GM19395 (cell line): ENCODE results near the gene BCAS4.
"Not testable (repeated sequence)": the region's sequence is repeated elsewhere in the genome, so short reads cannot be mapped to it uniquely, and the experiment has no call there.

Experiments
- ATAC-seq: cut with Tn5 transposase; IDR thresholded peaks from one replicate; pipeline ENCODE4 v1.9.1; 2021; ENCODE audit warnings: mild to moderate bottlenecking, moderate library complexity; ENCODE audit not compliant: unreplicated experiment

The BCAS4 gene

GRCh38 chr20:50874111-50874757, 79.4 kb downstream of the BCAS4 start:
- ATAC-seq: no peak

- no peak for ATAC-seq
These were observed 80.2 kb downstream of the BCAS4 start for GRCh38 chr20:50874758-50875665.

DNA sequence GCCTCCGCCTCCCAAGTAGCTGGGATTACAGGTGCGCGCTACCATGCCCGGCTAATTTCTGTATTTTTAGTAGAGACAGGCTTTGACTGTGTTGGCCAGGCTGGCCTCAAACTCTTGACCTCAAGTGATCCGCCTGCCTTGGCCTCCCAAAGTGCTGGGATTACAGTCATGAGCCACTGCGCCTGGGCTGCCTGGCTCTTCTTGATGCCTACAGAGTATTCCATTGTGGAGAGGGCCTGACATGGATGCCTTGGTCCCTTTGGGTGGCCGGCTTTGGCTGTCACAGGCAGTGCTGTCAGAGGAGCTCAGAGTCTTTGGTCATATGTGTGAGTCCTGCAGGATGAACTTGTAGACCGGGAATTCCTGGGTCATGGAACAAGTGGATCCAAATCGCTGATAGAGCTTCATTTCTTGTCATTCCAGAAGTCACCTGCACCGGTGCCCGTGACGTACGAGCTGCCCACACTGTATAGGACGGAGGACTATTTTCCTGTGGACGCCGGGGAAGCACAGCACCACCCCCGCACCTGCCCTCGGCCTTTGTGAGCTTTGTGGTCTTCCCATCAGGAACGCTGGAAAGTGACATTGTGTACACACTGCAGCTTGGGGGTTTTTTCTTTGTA, 81.3 kb downstream of the BCAS4 start:
- no peak for ATAC-seq

- ATAC-seq: no peak
These were observed 82.0 kb downstream of the BCAS4 start for GRCh38 chr20:50876816-50877215.

DNA sequence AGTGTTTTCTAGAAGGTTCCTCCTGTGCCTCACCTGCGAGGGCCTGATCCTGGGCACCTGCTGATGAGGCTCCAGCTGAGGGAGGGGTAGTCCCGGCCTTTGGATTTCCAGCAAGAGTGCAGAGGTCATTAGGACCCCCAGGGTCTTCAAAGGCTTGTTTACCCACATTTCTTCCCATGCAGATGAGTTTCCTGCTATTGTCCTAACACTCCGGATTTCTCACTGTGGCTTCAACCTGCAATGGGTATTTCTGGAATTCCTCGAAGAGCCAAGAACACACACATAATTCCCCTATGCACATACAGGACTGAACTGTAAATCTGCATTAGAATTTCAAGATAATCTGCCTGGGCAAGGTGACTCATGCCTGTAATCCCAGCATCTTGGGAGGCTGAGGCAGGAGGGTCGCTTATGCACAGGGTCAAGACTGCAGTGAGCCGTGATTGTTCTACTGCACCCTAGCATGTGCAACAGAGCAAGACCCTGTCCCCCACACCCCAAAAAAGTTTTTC, 82.4 kb downstream of the BCAS4 start:
- no peak for ATAC-seq

DNA sequence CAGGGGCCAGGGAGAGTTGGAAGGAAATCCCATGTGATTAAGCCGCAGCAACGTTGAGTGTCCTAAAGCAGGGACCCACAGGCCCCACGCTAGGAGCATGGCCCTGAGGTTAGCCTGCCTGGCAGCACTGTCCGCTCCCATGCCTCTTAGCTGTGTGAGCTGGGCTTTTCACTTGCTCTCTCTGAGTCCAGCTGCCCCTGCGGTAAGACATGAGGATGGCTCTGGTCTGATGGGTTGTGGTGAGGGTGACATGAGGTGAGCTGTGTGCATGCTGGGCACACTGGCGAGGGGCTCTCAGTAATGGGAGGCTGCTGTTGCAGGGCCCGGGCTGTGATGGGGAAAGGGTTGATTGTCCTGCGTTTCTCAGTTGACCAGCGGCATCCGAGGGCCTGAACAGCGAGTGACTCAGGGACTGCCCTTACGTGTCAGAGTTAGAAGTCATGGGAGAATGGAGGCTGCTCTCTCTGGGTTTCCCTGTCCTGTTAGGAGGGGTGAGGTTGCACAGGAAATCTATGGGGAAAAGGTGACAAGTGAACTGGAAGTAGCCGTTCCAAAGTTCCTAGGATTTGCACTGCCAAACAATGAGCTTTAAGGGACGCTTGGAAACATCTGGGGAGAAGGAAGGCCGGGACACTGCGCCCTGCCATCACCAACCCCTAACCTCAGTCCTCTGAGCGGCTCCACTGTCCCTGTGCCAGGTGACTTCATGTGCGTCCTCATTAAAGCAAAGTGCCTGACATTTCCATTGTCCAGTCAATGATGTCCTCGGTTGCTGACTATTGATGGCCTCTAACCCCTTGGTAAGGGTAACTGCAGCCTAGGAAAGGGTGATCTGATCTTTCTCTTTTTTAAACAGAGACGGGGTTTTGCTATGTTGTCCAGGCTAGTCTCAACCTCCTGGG, 85.0 kb downstream of the BCAS4 start:
- ATAC-seq: no peak

GRCh38 chr20:50881759-50882424, 87.0 kb downstream of the BCAS4 start:
- not testable (repeated sequence) for ATAC-seq

DNA sequence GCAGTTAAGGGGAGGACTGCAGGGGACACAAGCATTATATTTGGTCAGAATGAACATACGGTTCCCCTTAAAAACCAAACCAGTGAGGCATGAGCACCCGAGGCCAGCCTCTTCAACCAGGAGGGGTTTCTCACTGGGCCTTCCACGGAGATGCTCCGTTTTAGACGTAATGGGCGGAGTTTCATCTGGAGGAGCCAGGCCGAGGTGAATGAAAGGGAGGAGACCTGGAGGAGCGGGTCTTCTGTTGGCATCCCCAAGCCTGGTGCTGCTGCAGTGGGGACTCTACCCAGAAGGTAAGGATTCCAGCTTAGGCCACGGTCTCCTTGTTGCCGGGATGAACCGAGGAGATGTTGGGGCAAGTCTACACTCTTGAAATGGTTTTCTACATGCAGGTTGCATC, 89.0 kb downstream of the BCAS4 start:
- no peak for ATAC-seq

GRCh38 chr20:50885068-50885467, 90.2 kb downstream of the BCAS4 start:
- no peak for ATAC-seq

DNA sequence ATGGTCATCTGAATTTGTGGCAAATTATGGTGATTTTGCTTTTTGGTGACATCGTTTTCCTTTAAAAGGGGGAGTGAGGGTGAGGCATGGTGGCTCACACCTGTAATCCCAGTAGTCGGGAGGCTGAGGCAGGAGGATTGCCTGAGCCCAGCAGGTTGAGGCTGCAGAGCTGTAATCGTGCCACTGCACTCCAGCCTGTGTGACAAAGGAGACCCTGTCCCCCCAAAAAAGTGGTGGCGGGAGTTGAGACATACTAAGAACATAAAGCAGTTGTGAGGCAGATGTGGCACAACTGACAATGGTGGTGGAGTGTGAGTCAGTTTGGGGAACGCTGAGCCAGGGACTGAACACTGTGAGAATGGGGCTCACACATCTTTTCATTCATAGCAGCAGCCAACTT, 90.9 kb downstream of the BCAS4 start:
- no peak for ATAC-seq

DNA sequence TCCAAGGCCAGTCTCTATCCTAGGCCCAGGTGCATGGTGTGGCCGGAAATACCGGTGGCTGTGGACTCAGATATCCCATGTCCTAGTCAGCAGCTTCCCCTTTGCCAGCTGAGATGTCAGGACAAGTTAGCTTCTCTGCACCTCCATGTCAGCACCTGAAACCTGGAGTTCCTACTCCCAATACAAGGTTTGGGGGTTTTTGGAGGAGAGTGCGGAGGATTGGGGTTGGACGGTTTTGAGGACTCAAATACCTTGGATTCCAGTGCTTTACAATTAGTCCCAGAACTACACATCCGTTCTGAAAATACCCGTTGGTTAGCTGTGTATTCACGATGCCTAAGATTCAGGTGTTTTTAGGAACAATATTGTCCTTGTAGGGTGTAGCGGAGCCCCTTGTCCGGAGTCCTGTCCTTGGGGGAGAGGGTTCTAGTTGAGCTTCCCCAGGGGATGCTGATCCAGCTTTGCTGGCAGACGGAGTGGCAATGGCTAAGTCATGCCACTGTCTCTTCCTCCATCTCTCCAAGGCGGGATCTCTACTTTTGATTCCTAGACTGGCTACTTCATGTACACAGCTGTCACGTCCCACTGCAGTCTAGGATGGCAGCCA, 91.4 kb downstream of the BCAS4 start:
- ATAC-seq: no peak

DNA sequence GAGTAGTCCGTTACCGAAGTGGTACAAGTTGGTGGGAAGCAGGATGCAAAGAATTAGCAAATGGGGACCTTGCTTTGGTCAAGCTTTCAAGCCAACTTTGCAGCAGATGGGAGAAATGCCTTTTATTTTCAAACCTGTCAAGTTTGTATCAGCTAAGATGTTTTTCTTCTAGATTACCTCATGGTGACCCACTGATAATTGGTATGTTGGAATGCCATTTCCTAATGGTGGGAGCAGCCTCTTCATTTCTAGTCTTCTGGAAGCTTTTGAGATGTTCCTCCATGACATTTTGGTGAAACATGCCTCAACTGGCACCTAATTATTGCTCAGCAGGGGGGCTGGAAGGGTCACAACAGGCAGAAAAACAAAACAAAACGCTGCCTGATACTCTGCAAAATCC, 92.7 kb downstream of the BCAS4 start:
- no peak for ATAC-seq

GRCh38 chr20:50891138-50891537, 96.3 kb downstream of the BCAS4 start:
- ATAC-seq: no peak

- no peak for ATAC-seq
These were observed 97.5 kb downstream of the BCAS4 start for GRCh38 chr20:50892394-50892793.

DNA sequence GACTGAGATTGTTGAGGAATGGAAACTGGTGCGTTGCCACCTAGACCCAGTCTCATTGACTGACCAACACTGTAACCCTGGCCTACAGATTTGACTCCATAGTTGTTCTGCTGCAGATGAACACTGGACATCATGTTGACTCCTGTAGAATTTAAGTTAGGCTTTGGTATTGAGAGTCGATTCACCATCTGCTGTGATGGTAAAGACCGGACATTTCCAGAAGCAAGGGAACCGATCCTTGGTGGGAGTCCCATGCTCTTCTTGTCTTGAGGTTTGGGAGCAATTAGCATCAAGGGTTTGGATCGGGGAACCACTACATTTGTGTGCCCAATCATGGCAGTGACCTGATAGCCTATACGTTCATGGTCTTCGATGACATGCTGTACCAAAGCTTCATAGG, 98.8 kb downstream of the BCAS4 start:
- no peak for ATAC-seq

GRCh38 chr20:50895111-50895830, 100.4 kb downstream of the BCAS4 start:
- ATAC-seq: no peak

DNA sequence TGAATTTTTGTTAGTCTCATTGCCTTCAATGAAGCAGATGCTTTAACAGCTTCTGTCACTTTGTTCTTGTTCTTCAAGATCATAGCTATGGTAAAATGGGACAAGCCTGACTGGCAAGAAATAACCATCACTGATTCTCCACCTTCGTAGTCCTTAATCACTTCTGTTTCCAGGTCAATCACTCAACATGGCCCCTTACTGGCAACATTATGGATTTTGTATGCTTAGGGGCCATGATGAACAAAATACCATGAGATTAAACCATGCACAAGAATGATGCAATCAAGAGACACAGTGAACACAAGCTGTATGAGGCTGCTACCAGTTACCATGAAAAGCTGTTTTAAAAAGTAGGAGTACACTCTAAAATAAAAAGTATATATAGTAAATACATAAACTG, 103.6 kb downstream of the BCAS4 start:
- no peak for ATAC-seq

- ATAC-seq: no peak
These were observed 105.4 kb downstream of the BCAS4 start for GRCh38 chr20:50900261-50900660.

DNA sequence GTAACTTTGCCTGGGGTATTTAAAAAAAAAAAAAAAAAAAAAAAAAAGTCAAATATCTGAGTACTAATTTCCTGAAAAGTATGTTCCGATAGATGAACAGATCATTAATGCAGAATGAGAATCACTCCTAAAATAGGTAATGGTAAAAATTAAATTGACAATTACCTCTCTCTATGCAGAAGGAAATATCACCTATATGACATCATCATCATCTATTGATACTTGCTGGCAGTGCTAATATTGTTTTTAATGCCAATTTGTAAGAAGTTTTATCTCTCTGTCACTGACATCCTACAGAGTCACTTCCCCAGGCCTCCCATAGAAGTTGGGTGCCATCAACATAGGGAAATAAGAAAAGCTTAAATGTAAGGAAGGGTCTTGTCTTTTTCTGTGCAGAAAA, 106.4 kb downstream of the BCAS4 start:
- no peak for ATAC-seq
